Measurements from ENCODE around the gene COL27A1.

COL27A1 gene

GRCh38 chr9:114350636-114351401 is 195.5 kb downstream of the COL27A1 start (continued):
- no peak for TF ChIP-seq ZNF324 (tag by site-specific recombination; IDR thresholded peaks at IDR 0.05)
- TF ChIP-seq ZBTB11 (tag by site-specific recombination; conservative IDR thresholded peaks at IDR 0.05; ENCODE audit: low read depth) = no peak

GRCh38 chr9:114351932-114352331 is 196.6 kb downstream of the COL27A1 start:
- no peaks in the 10 kb centered on the region for H3K36me3 ChIP-seq (ENCODE audit: control insufficient read depth in 2 of 2, insufficient read depth in 1 of 2, low read length in 2 of 2)
- CTCF ChIA-PET = interaction anchor here (0.6 to 4.0 kb wide), 5 partner anchors 13 to 309 kb away, joined by 3 to 17 read pairs (median 4); no protein-coding TSS in a partner anchor
- POLR2A ChIA-PET = no interaction called here

More at GRCh38 chr9:114351932-114352331, 196.6 kb downstream of the COL27A1 start:
- Histone ChIP-seq H3K4me3 (ENCODE audit: low read depth, low read length) (no peak overlapping the region), H3K9me3 (ENCODE audit: control insufficient read depth, insufficient read depth, low read depth, low read length) (no peaks in the 10 kb centered on the region), H3K27ac (ENCODE audit: extremely low read depth, low read depth, low read length) (no peak overlapping the region), H3K4me1 (ENCODE audit: control insufficient read depth, insufficient read depth, low read length) (peaks cover 8% of the 10 kb centered on the region)
- no peak for TF ChIP-seq ZNF518A (tag by site-specific recombination; conservative IDR thresholded peaks at IDR 0.05; ENCODE audit: low read depth)
- no peak for TF ChIP-seq ZSCAN23 (tag by site-specific recombination; IDR thresholded peaks at IDR 0.05)
- TF ChIP-seq MZF1 (tag by site-specific recombination; IDR thresholded peaks at IDR 0.05; ENCODE audit: borderline replicate concordance) = no peak
- no peak for TF ChIP-seq ZNF148 (tag by site-specific recombination; IDR thresholded peaks at IDR 0.05; ENCODE audit: borderline replicate concordance)
- no peak for TF ChIP-seq ZEB2 (tag by site-specific recombination; IDR thresholded peaks at IDR 0.05)

Data from HEK293 (cell line).